ENCODE measurements around the gene MAD1L1.

Gene MAD1L1

GRCh38 chr7:2123916-2124315, 108.8 kb downstream of the MAD1L1 start:
- no peaks in the 10 kb centered on the region for H3K27me3 ChIP-seq (ENCODE audit: low read length)
- H3K4me3 ChIP-seq (ENCODE audit: insufficient read depth, low read length, poor library complexity, severe bottlenecking), result no peak overlapping the region
- H3K27ac ChIP-seq (ENCODE audit: low read depth, low read length), result no peak overlapping the region
- no peaks in the 10 kb centered on the region for H3K9me3 ChIP-seq (ENCODE audit: insufficient read depth, low read length)
- no peaks in the 10 kb centered on the region for H3K36me3 ChIP-seq (ENCODE audit: low read length)
- TF ChIP-seq CTCF (IDR thresholded peaks at IDR 0.05; ENCODE audit: insufficient read depth, low read length, poor library complexity, severe bottlenecking), result no peak
- TF ChIP-seq EZH2phosphoT487 (conservative IDR thresholded peaks at IDR 0.05; ENCODE audit: low read length), result no peak
- H2AFZ ChIP-seq (ENCODE audit: low read depth, low read length, severe bottlenecking), result no peak overlapping the region
- H3K9ac ChIP-seq (ENCODE audit: low read length), result no peak overlapping the region
- H3K4me2 ChIP-seq (ENCODE audit: low read depth, low read length, poor library complexity, severe bottlenecking), result no peak overlapping the region
- H3K9me2 ChIP-seq (replicated peaks; ENCODE audit: insufficient read depth, low read length), result no peaks in the 10 kb centered on the region
- H3K79me2 ChIP-seq (ENCODE audit: insufficient read depth, low read length), result no peaks in the 10 kb centered on the region
- H3F3A ChIP-seq (ENCODE audit: insufficient read depth), result no peaks in the 10 kb centered on the region
- no peaks in the 10 kb centered on the region for H4K20me1 ChIP-seq (ENCODE audit: low read depth, low read length)

- Histone ChIP-seq H3K79me2 (ENCODE audit: insufficient read depth, low read length) (no peaks in the 10 kb centered on the region), H3K36me3 (ENCODE audit: low read length) (no peaks in the 10 kb centered on the region), H4K20me1 (ENCODE audit: low read depth, low read length) (no peaks in the 10 kb centered on the region), H3K9me3 (ENCODE audit: insufficient read depth, low read length) (no peaks in the 10 kb centered on the region), H3F3A (ENCODE audit: insufficient read depth) (no peaks in the 10 kb centered on the region), H3K4me3 (ENCODE audit: insufficient read depth, low read length, poor library complexity, severe bottlenecking) (no peak overlapping the region), H3K9ac (ENCODE audit: low read length) (no peak overlapping the region), H3K9me2 (replicated peaks; ENCODE audit: insufficient read depth, low read length) (no peaks in the 10 kb centered on the region), H3K27me3 (ENCODE audit: low read length) (no peaks in the 10 kb centered on the region), H2AFZ (ENCODE audit: low read depth, low read length, severe bottlenecking) (no peak overlapping the region), H3K4me2 (ENCODE audit: low read depth, low read length, poor library complexity, severe bottlenecking) (no peak overlapping the region), H3K27ac (ENCODE audit: low read depth, low read length) (no peak overlapping the region)
- no peak for TF ChIP-seq CTCF (IDR thresholded peaks at IDR 0.05; ENCODE audit: insufficient read depth, low read length, poor library complexity, severe bottlenecking)
- no peak for TF ChIP-seq EZH2phosphoT487 (conservative IDR thresholded peaks at IDR 0.05; ENCODE audit: low read length)
Measured at GRCh38 chr7:2123360-2123759, 109.4 kb downstream of the MAD1L1 start.

- Histone ChIP-seq H3K27ac (ENCODE audit: low read depth, low read length) (no peak overlapping the region), H3K9me2 (replicated peaks; ENCODE audit: insufficient read depth, low read length) (no peaks in the 10 kb centered on the region), H3K9ac (ENCODE audit: low read length) (no peak overlapping the region), H3F3A (ENCODE audit: insufficient read depth) (no peaks in the 10 kb centered on the region), H3K4me3 (ENCODE audit: insufficient read depth, low read length, poor library complexity, severe bottlenecking) (no peak overlapping the region), H3K4me2 (ENCODE audit: low read depth, low read length, poor library complexity, severe bottlenecking) (no peak overlapping the region), H2AFZ (ENCODE audit: low read depth, low read length, severe bottlenecking) (no peak overlapping the region), H4K20me1 (ENCODE audit: low read depth, low read length) (no peaks in the 10 kb centered on the region), H3K79me2 (ENCODE audit: insufficient read depth, low read length) (no peaks in the 10 kb centered on the region), H3K27me3 (ENCODE audit: low read length) (no peaks in the 10 kb centered on the region), H3K9me3 (ENCODE audit: insufficient read depth, low read length) (no peaks in the 10 kb centered on the region), H3K36me3 (ENCODE audit: low read length) (no peaks in the 10 kb centered on the region)
- no peak for TF ChIP-seq EZH2phosphoT487 (conservative IDR thresholded peaks at IDR 0.05; ENCODE audit: low read length)
- no peak for TF ChIP-seq CTCF (IDR thresholded peaks at IDR 0.05; ENCODE audit: insufficient read depth, low read length, poor library complexity, severe bottlenecking)
Measured at GRCh38 chr7:2122651-2123050, 110.1 kb downstream of the MAD1L1 start.
